ENCODE measurements around the gene TAX1BP3.

DNA sequence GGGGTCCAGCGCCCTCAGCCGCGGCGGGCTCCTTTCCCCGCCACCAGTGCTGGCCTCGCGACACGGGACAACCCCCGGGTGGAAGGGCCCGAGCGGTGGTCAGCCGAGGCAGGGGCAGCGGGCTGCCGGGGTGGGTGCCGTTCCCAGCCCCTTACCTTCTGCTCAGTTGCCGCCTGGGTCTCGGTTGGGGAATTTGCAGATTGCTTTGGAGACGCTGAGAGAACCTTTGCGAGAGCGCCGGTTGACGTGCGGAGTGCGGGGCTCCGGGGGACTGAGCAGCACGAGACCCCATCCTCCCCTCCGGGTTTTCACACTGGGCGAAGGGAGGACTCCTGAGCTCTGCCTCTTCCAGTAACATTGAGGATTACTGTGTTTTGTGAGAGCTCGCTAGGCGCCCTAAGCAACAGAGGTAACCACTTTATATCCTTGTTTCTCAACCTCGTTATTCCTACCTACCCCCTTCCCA, 31.4 kb downstream of the TAX1BP3 start:
- TF ChIP-seq CTCF (IDR thresholded peaks at IDR 0.05): no peak
- no peak for TF ChIP-seq POLR2A (IDR thresholded peaks at IDR 0.05)
- no peak for TF ChIP-seq POLR2AphosphoS5 (IDR thresholded peaks at IDR 0.05)

Measured in stomach (tissue), 4 donors.